IMR-90 (cell line): ENCODE data around the gene AUH. TPM values are rescaled to one million over a fixed set of nuclear protein-coding genes. Genes with fewer than 3 reads are reported as not detected.
A peak's percentile ranks its signal among the peaks of the same experiment; 100 is the strongest.

Experiments used
- ATAC-seq: fragments of 200-7000 bp; cut with Tn5 transposase; 2 replicates; pipeline ENCODE4 v1.9.1; 2020; ENCODE audit warnings: low read depth, mild to moderate bottlenecking, moderate library complexity
- BruUV-seq: library from RNA; stranded (reverse); fragments of 400-500 nt; replicated peaks from 2 replicates; lab custom pipeline; 2021; lab: Mats Ljungman, UMichigan
- CTCF ChIA-PET: fragments of 300-600 bp; formaldehyde crosslinking; extraction: SDS; loops from one replicate; lab custom pipeline; 2021; ENCODE audit warnings: antibody characterized with exemption; lab: Yijun Ruan, JAX
- POLR2A ChIA-PET: fragments of 300-600 bp; sonication (Branson Sonifier 250); formaldehyde crosslinking; loops from one replicate; lab custom pipeline; 2022; ENCODE audit warnings: antibody characterized with exemption; ENCODE audit not compliant: unreplicated experiment; lab: Charles Lee
- DNase-seq: peaks from one replicate; pipeline ENCODE4 v3.0.0; 2013
- H2AFZ ChIP-seq: replicated peaks from 2 replicates; pipeline ENCODE3; 2013; ENCODE audit warnings: low read length, mild to moderate bottlenecking; ENCODE audit not compliant: poor library complexity
- H2AK5ac ChIP-seq: 2 replicates; pipeline ENCODE4 v1.6.1; 2013; ENCODE audit warnings: low read depth, low read length, inconsistent platforms
- H2AK9ac ChIP-seq: replicated peaks from 2 replicates; pipeline ENCODE3; 2013; ENCODE audit warnings: mild to moderate bottlenecking, low read depth, low read length, moderate library complexity; ENCODE audit not compliant: poor library complexity
- H2BK120ac ChIP-seq: 2 replicates; pipeline ENCODE4 v1.6.1; 2013; ENCODE audit warnings: low read depth, low read length, inconsistent platforms
- H2BK15ac ChIP-seq: 3 replicates; pipeline ENCODE4 v1.6.1; 2013; ENCODE audit warnings: low read depth, low read length, inconsistent platforms
- H2BK20ac ChIP-seq: 2 replicates; pipeline ENCODE4 v1.6.1; 2013; ENCODE audit warnings: low read depth, mild to moderate bottlenecking, inconsistent platforms, low read length, moderate library complexity
- H2BK5ac ChIP-seq: 2 replicates; pipeline ENCODE4 v1.6.1; 2013; ENCODE audit warnings: mild to moderate bottlenecking, low read depth, low read length, inconsistent platforms; ENCODE audit not compliant: poor library complexity, severe bottlenecking
- H3K14ac ChIP-seq: replicated peaks from 2 replicates; pipeline ENCODE4 v1.6.1; 2013; ENCODE audit warnings: low read depth, low read length, inconsistent platforms
- H3K18ac ChIP-seq: 2 replicates; pipeline ENCODE4 v1.6.1; 2013; ENCODE audit warnings: low read depth, low read length, control low read depth
- H3K23ac ChIP-seq: 2 replicates; pipeline ENCODE4 v1.6.1; 2013; ENCODE audit warnings: low read depth, low read length, inconsistent platforms
- H3K27ac ChIP-seq: 2 replicates; pipeline ENCODE4 v1.5.1; 2013; ENCODE audit warnings: mild to moderate bottlenecking, control low read depth, low read length; ENCODE audit not compliant: insufficient read depth
- H3K27me3 ChIP-seq: 2 replicates; pipeline ENCODE4 v1.6.1; 2013; ENCODE audit warnings: low read length; ENCODE audit not compliant: control insufficient read depth, insufficient read depth
- H3K36me3 ChIP-seq: 2 replicates; pipeline ENCODE4 v1.6.1; 2013; ENCODE audit warnings: low read length, mixed read lengths; ENCODE audit not compliant: control insufficient read depth, insufficient read depth
- H3K4ac ChIP-seq: 2 replicates; pipeline ENCODE4 v1.6.1; 2013; ENCODE audit warnings: low read depth, low read length, inconsistent platforms
- H3K4me1 ChIP-seq: 2 replicates; pipeline ENCODE4 v1.6.1; 2013; ENCODE audit warnings: low read length, mixed read lengths; ENCODE audit not compliant: control insufficient read depth, insufficient read depth
- H3K4me2 ChIP-seq: 2 replicates; pipeline ENCODE4 v1.6.1; 2013; ENCODE audit warnings: low read depth, mild to moderate bottlenecking, control low read depth, low read length, moderate library complexity
- H3K4me3 ChIP-seq: 2 replicates; pipeline ENCODE4 v1.5.1; 2013; ENCODE audit warnings: low read depth, mild to moderate bottlenecking, control low read depth, low read length, moderate library complexity; ENCODE audit not compliant: insufficient read depth
- H3K56ac ChIP-seq: 2 replicates; pipeline ENCODE4 v1.6.1; 2013; ENCODE audit warnings: low read length, inconsistent platforms; ENCODE audit not compliant: insufficient read depth; ENCODE audit errors: extremely low read depth
- H3K79me1 ChIP-seq, 2 experiments: 2 replicates each; pipeline ENCODE4 v1.6.1; 2013; ENCODE audit warnings: low read length in 2 of 2, inconsistent platforms in 1 of 2, low read depth in 1 of 2
- H3K9ac ChIP-seq: 2 replicates; pipeline ENCODE4 v1.6.1; 2013; ENCODE audit warnings: low read depth, low read length, control low read depth
- H3K9me1 ChIP-seq: 2 replicates; pipeline ENCODE4 v1.6.1; 2013; ENCODE audit warnings: low read length, inconsistent platforms; ENCODE audit not compliant: insufficient read depth
- H3K9me3 ChIP-seq: 2 replicates; pipeline ENCODE4 v1.6.1; 2013; ENCODE audit warnings: low read length; ENCODE audit not compliant: control insufficient read depth, insufficient read depth
- H4K20me1 ChIP-seq: 2 replicates; pipeline ENCODE4 v1.6.1; 2013; ENCODE audit warnings: low read length, inconsistent platforms; ENCODE audit not compliant: insufficient read depth
- H4K5ac ChIP-seq: 2 replicates; pipeline ENCODE4 v1.6.1; 2013; ENCODE audit warnings: mild to moderate bottlenecking, low read depth, low read length, control low read depth
- H4K8ac ChIP-seq, 2 experiments: 2 replicates each; pipeline ENCODE4 v1.6.1; 2013; ENCODE audit warnings: low read depth in 2 of 2, low read length in 2 of 2, control low read depth in 1 of 2, inconsistent platforms in 1 of 2
- H4K91ac ChIP-seq: 2 replicates; pipeline ENCODE4 v1.6.1; 2013; ENCODE audit warnings: low read depth, low read length, inconsistent platforms; ENCODE audit not compliant: insufficient read depth
- BHLHE40 ChIP-seq: fragments of 150-350 bp; IDR thresholded peaks from 2 replicates; pipeline ENCODE4 v1.6.1; 2016; ENCODE audit warnings: mild to moderate bottlenecking, low read depth, low read length
- CEBPB ChIP-seq: IDR thresholded peaks from 2 replicates; pipeline ENCODE4 v1.6.1; 2012; ENCODE audit warnings: low read depth, low read length, improper control_type of control experiment
- CHD1 ChIP-seq: IDR thresholded peaks from 2 replicates; pipeline ENCODE4 v1.6.1; 2012; ENCODE audit warnings: low read depth, low read length, improper control_type of control experiment
- FOS ChIP-seq: fragments of 150-350 bp; IDR thresholded peaks from 2 replicates; pipeline ENCODE4 v1.6.1; 2016; ENCODE audit warnings: low read depth, low read length
- MAFK ChIP-seq: IDR thresholded peaks from 2 replicates; pipeline ENCODE4 v1.6.1; 2012; ENCODE audit warnings: low read depth, low read length, improper control_type of control experiment
- MXI1 ChIP-seq: IDR thresholded peaks from 2 replicates; pipeline ENCODE4 v1.6.1; 2012; ENCODE audit warnings: low read depth, mild to moderate bottlenecking, low read length, moderate library complexity, borderline replicate concordance
- RAD21 ChIP-seq: IDR thresholded peaks from 2 replicates; pipeline ENCODE4 v1.6.1; 2012; ENCODE audit warnings: low read length, improper control_type of control experiment
- RCOR1 ChIP-seq: IDR thresholded peaks from 2 replicates; pipeline ENCODE4 v1.6.1; 2012; ENCODE audit warnings: mild to moderate bottlenecking, low read length, improper control_type of control experiment; ENCODE audit not compliant: insufficient replicate concordance
- RFX5 ChIP-seq: IDR thresholded peaks from 2 replicates; pipeline ENCODE4 v1.8.0; 2012; ENCODE audit warnings: low read depth, mild to moderate bottlenecking, low read length, moderate library complexity
- SMC3 ChIP-seq: fragments of 150-350 bp; IDR thresholded peaks from 2 replicates; pipeline ENCODE4 v1.6.1; 2016; ENCODE audit warnings: low read depth, mild to moderate bottlenecking, antibody characterized with exemption, low read length, moderate library complexity
- WGBS, 2 experiments: methylation state at CpG; one replicate each; pipeline versions ENCODE4 v1.1.5 to v1.1.7; 2013; ENCODE audit warnings: missing lambda C conversion rate in 2 of 2; ENCODE audit not compliant: insufficient read length in 1 of 2; ENCODE audit errors: extremely low coverage in 2 of 2; 5-methylcytosine and 5-hydroxymethylcytosine counted together
- dilution Hi-C: fragments of 300-500 bp; cut with HindIII; formaldehyde crosslinking; loops from one replicate; pipeline ENCODE4 v1.14.3; 2018; ENCODE audit warnings: low sequenced_read_pairs; ENCODE audit not compliant: unreplicated experiment
- in situ Hi-C: fragments of 300-500 bp; cut with MboI; formaldehyde crosslinking; loops from 3 replicates; pipeline ENCODE4 v1.14.3; 2019; ENCODE audit warnings: low sequenced_read_pairs, inconsistent platforms, mixed read lengths
- intact Hi-C: fragments of 100-400 bp; cut with micrococcal nuclease; formaldehyde crosslinking; loops from 2 replicates; pipeline ENCODE4 v1.10.0; 2022
- polyA plus RNA-seq, 3 experiments: library from polyadenylated mRNA; depleted of rRNA; stranded (reverse); fragments of >200 nt; gene quantifications; 2 replicates each; pipeline ENCODE4 v1.2.3, GENCODE V29; 2012; ENCODE audit warnings: low replicate concordance in 1 of 3
- total RNA-seq: library from RNA; depleted of rRNA; stranded (reverse); fragments of >200 nt; gene quantifications from 2 replicates; pipeline ENCODE4 v1.2.3, GENCODE V29; 2012
- TF ChIP-seq, protein P1 (sequence below): fragments of 150-350 bp; IDR thresholded peaks from 2 replicates; pipeline ENCODE4 v1.6.1; 2016; ENCODE audit warnings: low read depth, mild to moderate bottlenecking, low read length, moderate library complexity, borderline replicate concordance

AUH gene
- total and polyA plus RNA-seq, 2 of the 4 experiments (the other 2 are of a cell fraction) = 5.9 to 8.1 TPM

GRCh38 chr9:91359734-91360470, 1.8 kb downstream of the AUH start:
- ChIA-PET POLR2A (no interaction called here), CTCF (interaction anchor here (1.3 to 2.1 kb wide), 2 partner anchors 270 to 444 kb away, joined by 3 to 6 read pairs; no protein-coding TSS in a partner anchor)
- Histone ChIP-seq H2AK9ac (no peak overlapping the region), H3K4me3 (peak overlapping the region; percentile 100; the same call in 1 of the 2 replicates), H3K9ac (no peak overlapping the region; the same call in 1 of the 2 replicates), H3K27me3 (no peaks in the 10 kb centered on the region), H4K20me1 (no peaks in the 10 kb centered on the region), H3K56ac (no peak overlapping the region), H2BK20ac (no peak overlapping the region), H2BK15ac (no peak overlapping the region), H3K4me1 (peaks cover 9% of the 10 kb centered on the region), H3K79me1 (peaks cover 28 to 67% of the 10 kb centered on the region in 2 experiments), H3K36me3 (peaks cover 3% of the 10 kb centered on the region; the same call in 1 of the 2 replicates), H3K14ac (no peak overlapping the region; the same call in 1 of the 2 replicates), H4K5ac (no peak overlapping the region), H3K9me3 (no peaks in the 10 kb centered on the region), H2BK5ac (peak overlapping the region; percentile 50), H3K4me2 (peak overlapping the region; percentile 99), H3K23ac (peak overlapping the region; percentile 67; the same call in 1 of the 2 replicates), H3K27ac (no peak overlapping the region), H2AFZ (no peak overlapping the region), H3K9me1 (peaks cover 16% of the 10 kb centered on the region), H3K4ac (peak overlapping the region; percentile 1; the same call in 1 of the 2 replicates), H3K18ac (peak overlapping the region; percentile 16; the same call in 1 of the 2 replicates), H4K91ac (no peak overlapping the region), H2BK120ac (no peak overlapping the region), H4K8ac (no peak overlapping the region), H2AK5ac (no peak overlapping the region)
- intact Hi-C loops = loop anchor here (1.0 to 2.0 kb wide), 2 partner anchors 63 to 323 kb away; partner anchors contain the start of gene NFIL3
- dilution Hi-C loops = no loop called here
- BruUV-seq = TSS peak; percentile 16
- ATAC-seq = no peak
- TF ChIP-seq BHLHE40 = no peak
- TF ChIP-seq MXI1 = no peak
- TF ChIP-seq, protein P1, sequence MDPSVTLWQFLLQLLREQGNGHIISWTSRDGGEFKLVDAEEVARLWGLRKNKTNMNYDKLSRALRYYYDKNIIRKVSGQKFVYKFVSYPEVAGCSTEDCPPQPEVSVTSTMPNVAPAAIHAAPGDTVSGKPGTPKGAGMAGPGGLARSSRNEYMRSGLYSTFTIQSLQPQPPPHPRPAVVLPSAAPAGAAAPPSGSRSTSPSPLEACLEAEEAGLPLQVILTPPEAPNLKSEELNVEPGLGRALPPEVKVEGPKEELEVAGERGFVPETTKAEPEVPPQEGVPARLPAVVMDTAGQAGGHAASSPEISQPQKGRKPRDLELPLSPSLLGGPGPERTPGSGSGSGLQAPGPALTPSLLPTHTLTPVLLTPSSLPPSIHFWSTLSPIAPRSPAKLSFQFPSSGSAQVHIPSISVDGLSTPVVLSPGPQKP = no peak
- no peak for TF ChIP-seq RAD21
- TF ChIP-seq RFX5 = no peak
- TF ChIP-seq CHD1 = no peak
- no peak for TF ChIP-seq CEBPB
- TF ChIP-seq FOS = no peak
- TF ChIP-seq SMC3 = no peak
- TF ChIP-seq MAFK = no peak
- TF ChIP-seq RCOR1 = no peak
- WGBS, 2 experiments = 93% methylated on average over 2 of the region's 7 CpGs; no CpG with 5 or more reads in 1 of the 2 experiments
- in situ Hi-C loops = no loop called here
- no peak for DNase-seq
